HUES6 (cell line): ENCODE results near the gene ZFP36L1.

Experiments
- H3K27ac ChIP-seq: 2 replicates; pipeline ENCODE4 v1.7.0; 2013; ENCODE audit warnings: low read depth, mild to moderate bottlenecking, low read length, inconsistent platforms
- H3K27me3 ChIP-seq: 2 replicates; pipeline ENCODE4 v1.6.1; 2013; ENCODE audit warnings: low read length; ENCODE audit not compliant: control insufficient read depth, insufficient read depth
- H3K36me3 ChIP-seq: 2 replicates; pipeline ENCODE4 v1.6.1; 2013; ENCODE audit warnings: low read length; ENCODE audit not compliant: control insufficient read depth, insufficient read depth
- H3K4me1 ChIP-seq: 2 replicates; pipeline ENCODE4 v1.6.1; 2013; ENCODE audit warnings: low read length; ENCODE audit not compliant: control insufficient read depth, insufficient read depth
- H3K4me3 ChIP-seq: 2 replicates; pipeline ENCODE4 v1.5.1; 2013; ENCODE audit warnings: low read depth, low read length
- H3K9ac ChIP-seq: one replicate; pipeline ENCODE4 v1.6.1; 2013; ENCODE audit warnings: mild to moderate bottlenecking, low read length
- H3K9me3 ChIP-seq: 2 replicates; pipeline ENCODE4 v1.6.1; 2013; ENCODE audit warnings: low read depth, low read length; ENCODE audit not compliant: control insufficient read depth, insufficient read depth

ZFP36L1 gene

GRCh38 chr14:68741477-68741791, 51.4 kb downstream of the ZFP36L1 start:
- Histone ChIP-seq H3K36me3 (no peaks in the 10 kb centered on the region), H3K27ac (no peak overlapping the region), H3K4me3 (no peak overlapping the region), H3K9ac (no peak overlapping the region), H3K9me3 (peaks cover 8% of the 10 kb centered on the region), H3K4me1 (no peaks in the 10 kb centered on the region; the same call in 1 of the 2 replicates), H3K27me3 (no peaks in the 10 kb centered on the region)

- H3K9me3 ChIP-seq, result peaks cover 8% of the 10 kb centered on the region
- no peaks in the 10 kb centered on the region for H3K27me3 ChIP-seq
- no peak overlapping the region for H3K27ac ChIP-seq
- H3K4me1 ChIP-seq, result no peaks in the 10 kb centered on the region; the same call in 1 of the 2 replicates
- no peak overlapping the region for H3K9ac ChIP-seq
- no peaks in the 10 kb centered on the region for H3K36me3 ChIP-seq
- H3K4me3 ChIP-seq, result no peak overlapping the region
These were observed 51.9 kb downstream of the ZFP36L1 start for GRCh38 chr14:68740788-68741476.

GRCh38 chr14:68739701-68740100, 53.2 kb downstream of the ZFP36L1 start:
- Histone ChIP-seq H3K27me3 (no peaks in the 10 kb centered on the region), H3K9me3 (peaks cover 8% of the 10 kb centered on the region), H3K36me3 (no peaks in the 10 kb centered on the region), H3K4me1 (no peaks in the 10 kb centered on the region; the same call in 1 of the 2 replicates), H3K27ac (no peak overlapping the region), H3K9ac (no peak overlapping the region), H3K4me3 (no peak overlapping the region)

GRCh38 chr14:68738559-68738958, 54.3 kb downstream of the ZFP36L1 start:
- Histone ChIP-seq H3K9ac (no peak overlapping the region), H3K27ac (no peak overlapping the region), H3K27me3 (no peaks in the 10 kb centered on the region), H3K36me3 (no peaks in the 10 kb centered on the region), H3K9me3 (peaks cover 8% of the 10 kb centered on the region), H3K4me3 (no peak overlapping the region), H3K4me1 (no peaks in the 10 kb centered on the region; the same call in 1 of the 2 replicates)
